HS-5 (cell line): ENCODE data around the gene DUSP14.

ENCODE experiments used
- DNase-seq: peaks from one replicate; pipeline ENCODE4 v3.0.0-alpha.2; 2012; ENCODE audit warnings: low read depth

Gene DUSP14

DNA sequence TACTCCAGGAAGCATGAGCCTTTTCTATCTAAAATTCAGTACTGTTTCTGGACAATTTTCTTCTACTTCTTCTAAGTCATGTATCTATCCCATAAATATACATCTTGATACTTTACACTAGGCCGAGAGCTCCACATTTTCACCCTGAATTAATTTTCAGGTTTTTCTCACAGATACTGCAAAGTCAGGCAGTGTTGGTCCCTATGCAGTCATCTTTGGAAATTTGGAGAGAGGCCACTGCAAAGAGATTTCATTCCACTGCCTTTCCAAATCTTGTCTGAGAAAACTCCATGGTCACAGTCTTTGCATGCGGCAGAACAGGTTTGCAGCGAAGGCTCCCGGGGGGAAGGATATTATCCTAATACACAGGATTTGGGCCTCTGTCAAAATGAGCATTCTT, 28.2 kb downstream of the DUSP14 start:
- no peak for DNase-seq

DNA sequence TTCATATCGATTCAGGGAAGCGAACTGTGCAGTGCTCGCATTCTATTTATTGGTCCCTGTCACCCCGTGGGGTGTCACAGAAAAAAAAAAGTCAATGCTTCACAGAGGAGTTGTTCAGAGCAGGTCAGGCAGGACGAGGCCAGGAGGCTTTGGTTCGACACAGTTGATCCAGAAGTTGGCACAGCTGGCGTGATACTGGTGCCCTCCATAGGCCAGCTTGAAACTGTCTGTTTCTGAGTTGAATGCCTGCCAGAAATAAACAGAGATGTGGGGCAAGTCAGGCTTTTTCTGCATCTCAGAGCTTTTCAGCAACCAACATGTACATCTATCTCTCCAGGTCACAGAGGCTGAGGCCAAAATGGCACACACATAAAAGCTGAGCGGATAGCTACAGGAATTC, 29.1 kb downstream of the DUSP14 start:
- no peak for DNase-seq

- DNase-seq: no peak
Measured at GRCh38 chr17:37519251-37519985, 29.7 kb downstream of the DUSP14 start.

DNA sequence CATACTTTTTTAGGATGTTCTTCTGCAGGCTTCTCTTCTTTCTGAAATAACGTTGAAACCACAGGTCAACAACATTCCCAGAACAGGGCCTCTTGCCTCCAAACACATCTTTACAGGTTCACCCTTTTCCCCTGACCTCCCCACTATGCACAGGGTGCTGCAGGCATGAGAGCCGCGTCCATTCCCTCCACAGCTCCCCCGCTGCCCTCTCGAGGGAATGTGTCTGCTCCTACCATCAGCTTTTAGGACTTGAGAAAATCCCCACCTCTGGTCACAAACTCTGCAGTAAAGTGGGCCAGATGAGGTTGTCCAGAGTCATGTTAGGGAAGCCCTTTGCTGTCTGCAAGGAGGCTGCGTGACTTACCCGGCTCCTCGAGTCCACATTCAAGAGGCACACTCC, 30.5 kb downstream of the DUSP14 start:
- no peak for DNase-seq

DNA sequence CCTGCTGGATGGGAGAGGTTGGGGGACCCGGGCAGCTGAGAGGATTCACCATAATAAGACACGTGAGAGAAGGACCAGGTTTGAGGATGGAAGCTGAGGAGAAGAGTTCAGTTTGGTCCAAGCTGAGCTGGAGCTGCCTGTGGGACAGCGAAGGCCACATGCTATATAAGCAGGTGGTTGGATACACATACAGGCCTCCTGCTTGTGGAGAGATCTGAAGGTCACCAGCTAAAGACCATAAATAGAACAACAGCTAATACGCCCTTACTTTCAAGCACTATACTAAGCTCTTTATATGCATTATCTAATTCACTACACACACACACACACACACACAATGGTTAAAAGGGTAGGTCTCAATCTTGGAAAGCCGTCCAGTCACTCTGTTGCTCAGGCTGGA, 32.1 kb downstream of the DUSP14 start:
- DNase-seq: no peak

- DNase-seq: no peak
Measured at GRCh38 chr17:37523715-37524219, 34.1 kb downstream of the DUSP14 start.

DNA sequence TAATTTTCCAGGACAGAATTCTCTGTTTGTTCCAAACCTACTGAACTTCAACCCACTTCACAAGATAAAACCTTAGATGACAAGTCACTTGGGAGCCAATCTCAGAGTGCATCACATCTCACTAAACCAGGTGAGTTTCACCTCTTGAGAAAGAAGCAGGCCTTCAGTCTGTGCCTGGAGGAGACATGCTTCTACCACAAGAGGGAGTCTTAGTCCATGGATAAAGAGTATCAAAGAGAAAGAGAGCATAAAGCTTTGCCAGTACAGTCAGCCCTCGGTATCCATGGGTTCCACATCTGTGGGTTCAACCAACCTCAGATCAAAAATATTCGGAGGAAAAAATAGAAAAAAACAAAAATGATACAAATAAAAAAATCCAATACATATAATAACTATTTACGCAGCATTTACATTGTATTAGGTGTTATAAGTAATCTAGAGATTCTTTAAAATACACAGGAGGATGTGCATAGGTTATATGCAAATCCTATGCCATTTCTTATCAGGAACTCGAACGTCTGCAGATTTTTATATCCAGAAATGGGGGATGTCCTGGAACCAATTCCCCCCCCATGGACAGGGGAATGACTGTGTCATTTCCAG, 37.7 kb downstream of the DUSP14 start:
- no peak for DNase-seq

DNA sequence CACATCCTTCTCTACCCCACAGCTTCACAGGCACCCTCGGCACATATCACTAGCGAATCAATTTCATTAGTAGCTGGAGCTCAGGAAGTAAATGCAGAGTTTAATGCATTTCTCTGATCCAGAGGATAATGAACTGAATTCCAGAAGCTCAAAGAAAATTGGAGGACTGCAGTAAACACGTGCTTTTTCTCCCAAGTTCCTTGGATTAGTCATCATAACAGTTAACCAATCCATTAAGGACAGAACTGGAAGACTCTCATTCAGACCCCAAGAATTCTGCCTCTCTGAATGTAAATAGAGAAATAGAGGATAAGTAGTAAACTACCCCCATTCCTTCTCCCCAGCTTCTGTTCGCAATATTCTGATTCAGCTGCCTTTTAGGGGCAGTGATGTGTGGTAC, 40.7 kb downstream of the DUSP14 start:
- no peak for DNase-seq

DNA sequence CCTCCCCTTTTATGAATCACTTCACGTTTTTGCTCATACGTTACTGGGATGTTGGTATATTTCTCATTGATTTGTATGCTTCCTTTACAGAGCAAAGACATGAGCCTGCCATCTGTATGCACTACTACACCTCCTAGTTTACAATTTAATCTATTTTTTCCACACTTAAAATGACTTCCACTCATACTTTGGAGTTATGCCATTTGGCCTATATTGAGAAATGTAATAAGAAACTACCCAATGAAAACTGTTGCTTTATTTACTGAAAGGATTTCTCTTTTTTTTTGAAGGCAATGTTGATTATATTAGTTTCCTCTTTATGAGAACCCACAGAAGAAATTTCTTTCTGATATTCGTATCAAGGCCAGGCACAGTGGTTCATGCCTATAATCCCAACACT, 43.1 kb downstream of the DUSP14 start:
- no peak for DNase-seq

GRCh38 chr17:37535906-37536305, 46.2 kb downstream of the DUSP14 start:
- DNase-seq: no peak

DNA sequence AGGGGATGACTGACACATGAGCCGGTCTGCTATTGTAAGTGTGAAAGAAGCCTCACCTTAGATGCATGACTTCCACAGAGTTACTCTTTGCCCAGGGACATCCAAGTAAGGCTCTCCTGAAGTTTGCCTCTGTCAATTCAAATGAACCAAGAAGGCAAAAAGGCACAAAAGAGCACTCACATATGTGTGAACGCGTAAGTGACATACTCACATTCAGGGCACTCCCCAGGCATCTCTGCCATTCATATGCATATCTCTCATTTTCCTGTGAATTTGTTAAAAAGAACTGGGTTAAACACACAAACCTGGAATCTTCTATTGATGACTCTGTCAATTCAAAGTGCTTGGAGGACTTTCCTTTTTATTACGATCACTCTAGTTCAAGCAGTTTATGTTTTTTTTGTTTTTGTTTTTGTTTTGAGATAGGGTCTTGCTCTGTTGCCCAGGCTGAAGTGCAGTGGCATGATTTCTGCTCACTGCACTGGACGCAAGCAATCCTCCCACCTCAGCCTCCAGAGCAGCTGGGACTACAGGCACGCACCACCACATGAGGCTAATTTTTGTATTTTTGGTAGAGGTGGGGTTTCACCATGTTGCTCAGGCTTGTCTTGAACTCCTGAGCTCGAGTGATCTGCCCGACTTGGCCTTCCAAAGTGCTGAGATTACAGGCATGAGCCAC, 49.4 kb downstream of the DUSP14 start:
- DNase-seq: no peak

- no peak for DNase-seq
Measured at GRCh38 chr17:37541880-37542660, 52.4 kb downstream of the DUSP14 start.

DNA sequence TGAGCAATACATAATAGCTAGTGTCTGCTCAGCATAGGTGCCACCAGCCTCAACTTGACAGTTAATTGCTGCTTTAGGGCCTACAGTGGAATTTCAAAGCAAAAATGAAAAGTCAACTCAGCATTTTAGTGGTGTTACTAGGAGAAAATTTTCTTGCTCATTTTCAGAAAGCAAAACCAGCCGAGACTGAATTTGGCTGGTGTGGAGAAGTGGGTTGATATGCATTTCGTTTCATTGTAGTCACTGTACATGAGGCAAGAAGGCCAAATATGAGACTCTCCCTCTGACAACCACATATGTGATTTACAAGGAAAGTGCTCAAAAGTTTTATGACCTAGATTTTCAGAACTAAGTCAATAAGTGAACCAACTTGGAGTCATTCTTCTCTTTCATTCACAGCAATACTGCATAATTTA, 54.0 kb downstream of the DUSP14 start:
- no peak for DNase-seq

DNA sequence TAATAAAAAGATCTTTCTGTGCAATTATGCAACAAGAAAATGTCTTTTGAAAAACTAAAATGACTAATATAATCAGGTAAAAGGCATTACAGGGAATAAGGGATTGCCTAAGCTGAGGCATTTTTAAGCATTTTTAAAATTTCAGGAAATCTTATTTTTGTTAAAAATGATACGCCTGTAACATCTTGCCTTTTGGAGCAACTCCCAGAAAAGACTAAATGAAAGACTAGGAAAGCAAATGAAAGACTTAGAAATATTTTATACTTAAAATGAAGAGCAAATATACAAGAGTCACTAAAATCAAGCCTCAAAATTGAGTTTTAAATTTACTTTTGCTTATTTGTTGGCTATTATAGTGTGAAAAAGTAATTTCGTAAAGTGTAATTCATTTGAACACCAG, 55.8 kb downstream of the DUSP14 start:
- no peak for DNase-seq

DNA sequence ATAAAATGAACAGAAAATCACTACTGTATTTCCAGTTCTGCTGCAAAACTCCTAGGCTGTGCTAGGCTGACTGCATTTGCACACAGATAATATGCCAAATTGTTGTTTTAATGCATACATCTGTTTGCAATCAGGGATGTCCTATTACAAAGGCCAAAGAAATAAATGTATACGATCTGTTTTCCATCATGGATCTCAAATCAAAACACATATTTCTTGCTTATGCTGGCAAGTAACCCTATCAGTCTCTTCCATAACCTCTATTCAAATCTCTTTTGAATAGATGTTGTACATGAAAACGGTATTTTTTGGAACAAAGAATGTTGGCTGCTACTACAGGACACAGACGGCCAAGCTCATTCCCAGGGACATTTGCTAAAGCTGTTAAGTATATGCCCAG, 56.6 kb downstream of the DUSP14 start:
- no peak for DNase-seq

DNA sequence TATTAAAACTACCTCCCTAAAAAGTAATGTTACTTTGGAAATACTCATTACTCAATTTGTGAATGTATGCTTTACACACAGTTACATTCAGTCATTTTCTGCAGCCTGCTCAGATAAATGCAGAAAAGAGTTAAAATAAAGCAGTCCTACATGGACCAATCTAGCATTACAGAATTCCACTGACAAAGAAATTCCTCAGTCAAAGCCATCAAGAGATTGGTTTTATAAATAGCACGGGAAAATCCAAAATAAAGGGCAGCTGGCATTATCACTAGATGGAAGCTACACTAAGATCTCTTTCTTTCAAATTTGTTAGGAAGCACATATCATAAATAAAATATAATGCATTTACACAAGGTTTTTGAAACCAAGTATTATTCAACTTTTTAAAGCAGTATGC, 58.3 kb downstream of the DUSP14 start:
- no peak for DNase-seq

DNA sequence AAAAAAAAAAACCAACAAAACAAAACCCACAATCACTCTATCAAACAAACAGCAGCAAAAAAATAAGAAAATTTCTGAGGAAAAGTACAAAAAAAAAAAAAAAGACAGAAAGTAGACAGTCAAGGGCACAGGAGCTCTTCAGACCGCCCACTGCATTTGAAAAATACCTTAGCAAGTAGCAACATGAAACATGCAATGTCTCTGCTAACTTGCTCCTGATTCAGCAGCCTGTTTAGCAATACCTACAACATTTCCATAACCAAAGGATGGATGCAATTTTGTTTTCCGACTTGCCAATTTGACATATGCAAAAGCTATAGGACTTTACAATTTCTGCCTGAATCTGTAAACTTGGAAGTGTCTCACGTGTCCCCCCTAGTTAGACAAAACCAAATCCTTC, 62.1 kb downstream of the DUSP14 start:
- no peak for DNase-seq

- DNase-seq: no peak
Measured at GRCh38 chr17:37553401-37553966, 63.8 kb downstream of the DUSP14 start.

DNA sequence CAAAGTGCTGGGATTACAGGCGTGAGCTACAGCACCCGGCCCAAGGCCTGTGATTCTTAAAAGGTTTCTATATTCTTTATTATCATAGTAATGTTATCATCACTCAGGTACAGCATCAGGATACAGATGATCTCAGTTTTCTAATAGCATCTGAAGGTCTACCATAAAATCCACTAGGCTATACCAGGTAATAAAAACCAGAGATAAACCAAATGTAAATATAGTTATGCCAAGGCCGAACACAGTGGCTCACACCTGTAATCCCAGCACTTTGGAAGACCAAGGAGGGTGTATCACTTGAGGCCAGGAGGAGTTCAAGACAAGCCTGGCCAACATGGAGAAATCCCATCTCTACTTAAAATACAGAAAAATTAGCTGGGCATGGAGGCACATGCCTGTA, 65.7 kb downstream of the DUSP14 start:
- no peak for DNase-seq

DNA sequence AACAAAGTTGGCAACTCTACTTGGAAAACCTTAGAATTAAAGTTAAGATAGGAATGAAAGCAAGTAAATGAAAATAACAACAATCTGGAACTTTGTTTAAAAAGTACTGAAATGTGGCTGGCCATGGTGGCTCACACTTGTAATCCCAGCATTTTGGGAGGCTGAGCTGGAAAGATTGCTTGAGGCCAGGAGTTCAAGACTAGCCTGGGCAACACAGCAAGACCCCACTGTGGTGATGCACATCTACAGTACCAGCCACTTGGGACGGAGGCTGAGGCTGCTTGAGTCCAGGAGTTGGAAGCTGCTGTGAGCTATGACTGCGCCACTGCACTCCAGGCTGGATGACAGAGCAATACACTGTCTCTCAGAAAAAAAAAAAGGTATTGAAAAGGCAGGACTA, 67.8 kb downstream of the DUSP14 start:
- DNase-seq: no peak

DNA sequence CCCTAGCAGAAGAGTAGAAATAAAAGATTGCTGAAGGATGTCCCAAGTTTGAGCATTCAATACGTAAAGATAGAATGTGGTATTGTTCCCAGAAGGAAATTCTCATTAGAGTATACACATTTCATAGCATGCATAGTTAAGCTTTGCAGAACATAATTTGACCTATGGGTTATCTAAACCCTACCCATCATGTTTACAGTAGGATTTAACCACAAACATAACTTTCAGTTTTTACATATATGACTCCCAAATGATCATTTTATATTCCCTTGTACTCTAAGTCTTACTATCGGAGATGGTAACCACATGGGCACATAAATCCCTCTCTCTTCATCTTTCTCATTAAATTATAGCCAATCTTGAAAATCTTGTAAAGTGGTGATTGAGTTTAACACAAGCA, 68.6 kb downstream of the DUSP14 start:
- DNase-seq: no peak
